GM23248 (cell line): ENCODE results near the gene SSR1.

Experiments used
- EZH2 ChIP-seq: fragments of 200-600 bp; sonication (generic); IDR thresholded peaks from 2 replicates; pipeline ENCODE4 v1.6.1; 2018; ENCODE audit warnings: antibody characterized with exemption, mild to moderate bottlenecking; ENCODE audit not compliant: insufficient read depth, poor library complexity, severe bottlenecking
- EZH2phosphoT487 ChIP-seq: fragments of 200-600 bp; sonication (generic); IDR thresholded peaks from 2 replicates; pipeline ENCODE4 v1.6.1; 2018; ENCODE audit warnings: antibody characterized with exemption, moderate library complexity, mild to moderate bottlenecking, low read depth; ENCODE audit not compliant: insufficient read depth

- no peak for TF ChIP-seq EZH2
- no peak for TF ChIP-seq EZH2phosphoT487
Measured at GRCh38 chr6:7341989-7342742, 29.2 kb upstream of the SSR1 start.
